Activated CD8-positive, alpha-beta memory T cell treated with anti-CD3 and anti-CD28 coated beads for 4 hours (primary cell): Measurements from ENCODE around the gene LRTM2.

Experiments used
- DNase-seq, 2 donors: peaks; one replicate each; pipeline ENCODE4 v3.0.0-alpha.2; 2020; ENCODE audit warnings: low read depth in 2 of 2

LRTM2 gene

GRCh38 chr12:1820191-1820895 lies at the start of gene LRTM2:
LRTM2 (plus strand) TSS chr12:1820565; CDS start chr12:1828149, 7,584 bp downstream.
- no peak for DNase-seq

GRCh38 chr12:1773937-1774655 lies 46.3 kb upstream of the LRTM2 start:
- no peak for DNase-seq

- no peak for DNase-seq
Observed at GRCh38 chr12:1776170-1776921, 44.0 kb upstream of the LRTM2 start.

GRCh38 chr12:1777798-1778197 lies 42.6 kb upstream of the LRTM2 start:
- no peak for DNase-seq

- DNase-seq, result no peak
Observed at GRCh38 chr12:1778911-1779310, 41.5 kb upstream of the LRTM2 start.

- no peak for DNase-seq
Observed at GRCh38 chr12:1779783-1780182, 40.6 kb upstream of the LRTM2 start.

- no peak for DNase-seq
Observed at GRCh38 chr12:1781772-1782171, 38.6 kb upstream of the LRTM2 start.

- DNase-seq, result no peak
Observed at GRCh38 chr12:1782215-1782614, 38.1 kb upstream of the LRTM2 start.

- no peak for DNase-seq
Observed at GRCh38 chr12:1787714-1788113, 32.7 kb upstream of the LRTM2 start.

GRCh38 chr12:1790444-1790843 lies 29.9 kb upstream of the LRTM2 start:
- DNase-seq, result no peak

- peak; percentile 42 to 48 for DNase-seq
Observed at GRCh38 chr12:1791104-1791841, 29.1 kb upstream of the LRTM2 start.

- no peak for DNase-seq
Observed at GRCh38 chr12:1792406-1792805, 28.0 kb upstream of the LRTM2 start.

- DNase-seq, result no peak
Observed at GRCh38 chr12:1793426-1794210, 26.7 kb upstream of the LRTM2 start.

GRCh38 chr12:1794440-1795090 lies 25.8 kb upstream of the LRTM2 start:
- DNase-seq, result no peak

- DNase-seq, result no peak
Observed at GRCh38 chr12:1795221-1795784, 25.1 kb upstream of the LRTM2 start.

GRCh38 chr12:1795785-1796514 lies 24.4 kb upstream of the LRTM2 start:
- DNase-seq, result peak; percentile 87

GRCh38 chr12:1796515-1797010 lies 23.8 kb upstream of the LRTM2 start:
- no peak for DNase-seq

- DNase-seq, result peak in 1 of 2 donors; percentile 22
Observed at GRCh38 chr12:1797011-1797901, 23.1 kb upstream of the LRTM2 start.
